Measurements from ENCODE around the gene RELA. TPM values are rescaled to one million over a fixed set of nuclear protein-coding genes. Genes with fewer than 3 reads are reported as not detected.

RELA gene
- total and polyA plus RNA-seq, 2 donors (not counting 1 experiment from before 2014, with no cell fraction given): 124 to 154 TPM

DNA sequence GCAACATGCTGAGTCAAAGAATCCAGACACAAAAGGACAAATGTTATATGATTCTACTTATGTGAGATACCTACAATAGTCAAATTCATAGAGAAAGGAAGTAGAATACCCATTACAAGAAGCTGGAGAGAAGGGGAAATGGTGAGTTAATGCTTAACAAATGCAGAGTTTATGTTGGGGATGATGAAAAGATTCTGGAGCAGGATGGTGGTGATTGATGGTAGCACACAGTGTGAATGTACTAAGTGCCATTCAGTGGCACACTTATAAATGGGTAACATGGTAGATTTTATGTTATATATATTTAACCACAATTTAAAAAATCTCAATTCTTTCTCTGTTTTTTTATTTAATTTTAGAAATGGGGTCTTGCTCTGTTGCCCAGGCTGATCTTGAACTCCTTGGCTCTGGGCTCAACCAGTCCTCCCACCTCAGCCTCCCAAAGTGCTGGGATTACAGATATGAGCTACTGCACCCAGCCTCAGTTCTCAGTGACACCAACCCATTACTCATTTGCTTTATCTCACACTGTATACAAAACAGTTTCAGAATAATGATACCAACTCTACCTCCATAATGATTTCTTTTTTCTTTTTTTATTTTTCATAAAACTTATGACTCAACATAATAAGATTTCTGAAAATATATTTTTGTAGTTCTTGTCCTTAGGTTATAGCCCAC is 9.6 kb upstream of the RELA start:
- no peaks in the 10 kb centered on the region for H3K27me3 ChIP-seq (replicated peaks in 1 of 4; ENCODE audit: control extremely low read depth in 1 of 4, control insufficient read depth in 3 of 4, insufficient read depth in 4 of 4, low read length in 3 of 4)
- no peak overlapping the region for H2AFZ ChIP-seq (ENCODE audit: insufficient read depth, low read depth, low read length, poor library complexity, severe bottlenecking)
- no peaks in the 10 kb centered on the region for H4K20me1 ChIP-seq (ENCODE audit: control insufficient read depth, insufficient read depth, low read length, poor library complexity, severe bottlenecking)
- H3K4me2 ChIP-seq (replicated peaks; ENCODE audit: low read depth, low read length, poor library complexity, severe bottlenecking): no peak overlapping the region
- CTCF ChIA-PET: interaction anchor here (1.0 kb wide), 1 partner anchor 46 kb away, joined by 3 read pairs; no protein-coding TSS in a partner anchor
- Mint-ChIP-seq H3K27me3 (no peaks in the 10 kb centered on the region), H3K4me3 (no peak overlapping the region), H3K27ac (no peak overlapping the region), H3K9me3 (ENCODE audit: insufficient read depth) (no peaks in the 10 kb centered on the region), H3K4me1 (no peaks in the 10 kb centered on the region)
- POLR2A ChIA-PET: no interaction called here
- no peak overlapping the region for H3K9ac ChIP-seq (ENCODE audit: low read length)
- no peaks in the 10 kb centered on the region for H3K4me1 ChIP-seq (ENCODE audit: control insufficient read depth in 2 of 2, insufficient read depth in 2 of 2, low read length in 2 of 2)
- DNase-seq (no peak), ATAC-seq (ENCODE audit: low read depth) (no peak)
- intact Hi-C loops (cut with micrococcal nuclease): no loop called here
- TF ChIP-seq, protein P1, sequence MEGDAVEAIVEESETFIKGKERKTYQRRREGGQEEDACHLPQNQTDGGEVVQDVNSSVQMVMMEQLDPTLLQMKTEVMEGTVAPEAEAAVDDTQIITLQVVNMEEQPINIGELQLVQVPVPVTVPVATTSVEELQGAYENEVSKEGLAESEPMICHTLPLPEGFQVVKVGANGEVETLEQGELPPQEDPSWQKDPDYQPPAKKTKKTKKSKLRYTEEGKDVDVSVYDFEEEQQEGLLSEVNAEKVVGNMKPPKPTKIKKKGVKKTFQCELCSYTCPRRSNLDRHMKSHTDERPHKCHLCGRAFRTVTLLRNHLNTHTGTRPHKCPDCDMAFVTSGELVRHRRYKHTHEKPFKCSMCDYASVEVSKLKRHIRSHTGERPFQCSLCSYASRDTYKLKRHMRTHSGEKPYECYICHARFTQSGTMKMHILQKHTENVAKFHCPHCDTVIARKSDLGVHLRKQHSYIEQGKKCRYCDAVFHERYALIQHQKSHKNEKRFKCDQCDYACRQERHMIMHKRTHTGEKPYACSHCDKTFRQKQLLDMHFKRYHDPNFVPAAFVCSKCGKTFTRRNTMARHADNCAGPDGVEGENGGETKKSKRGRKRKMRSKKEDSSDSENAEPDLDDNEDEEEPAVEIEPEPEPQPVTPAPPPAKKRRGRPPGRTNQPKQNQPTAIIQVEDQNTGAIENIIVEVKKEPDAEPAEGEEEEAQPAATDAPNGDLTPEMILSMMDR (IDR thresholded peaks at IDR 0.05): no peak
- no peak for TF ChIP-seq EZH2 (IDR thresholded peaks at IDR 0.05; ENCODE audit: borderline replicate concordance, insufficient read depth, low read depth, low read length, poor library complexity, severe bottlenecking)
- peaks cover 20% of the 10 kb centered on the region for H3K79me2 ChIP-seq (ENCODE audit: control insufficient read depth, insufficient read depth, low read length)
- H3K27ac ChIP-seq (ENCODE audit: low read length in 2 of 2): no peak overlapping the region
- no peaks in the 10 kb centered on the region for H3K9me3 ChIP-seq (ENCODE audit: control extremely low read depth in 1 of 3, control insufficient read depth in 2 of 3, insufficient read depth in 1 of 3, low read length in 2 of 3)
- no peak overlapping the region for H3K4me3 ChIP-seq (ENCODE audit: control extremely low read depth in 1 of 5, extremely low read depth in 1 of 5, insufficient read depth in 1 of 5, low read depth in 2 of 5, low read length in 4 of 5)
- no peaks in the 10 kb centered on the region for H3K36me3 ChIP-seq (replicated peaks in 1 of 2; ENCODE audit: control extremely low read depth in 1 of 2, control insufficient read depth in 1 of 2, extremely low read depth in 1 of 2, insufficient read depth in 2 of 2, low read length in 1 of 2)

DNA sequence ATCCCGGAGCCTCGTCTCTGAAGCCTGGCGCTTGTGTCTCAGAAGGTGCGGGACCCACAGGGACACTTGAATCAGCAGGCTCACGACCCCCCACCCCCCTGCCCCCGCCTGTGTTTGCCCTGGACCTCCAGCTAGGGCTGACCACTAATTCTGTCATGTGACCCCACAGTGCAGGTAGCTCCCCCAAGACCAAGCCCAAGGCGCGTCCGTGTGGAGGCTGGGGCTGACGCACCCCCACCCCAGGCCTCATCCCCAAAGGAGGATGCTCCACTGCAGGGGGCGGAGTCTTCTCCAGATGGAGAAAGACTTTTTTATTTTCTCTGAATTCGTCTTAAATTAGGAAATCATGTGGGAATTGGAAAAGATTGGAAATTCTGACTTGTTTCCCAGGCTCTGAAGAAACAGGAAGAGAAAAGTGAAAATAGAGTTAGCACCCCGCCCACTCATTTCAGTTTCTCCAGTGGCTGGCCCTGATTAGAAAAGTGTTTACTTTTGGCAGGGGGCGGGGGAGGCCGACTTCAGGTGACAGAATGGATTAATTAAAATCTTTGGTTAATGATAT is 1.0 kb upstream of the RELA start:
- peaks cover 31% of the 10 kb centered on the region for H3K4me1 Mint-ChIP-seq
- POLR2A ChIA-PET: interaction anchor here (0.6 to 4.5 kb wide), 11 partner anchors 11 to 649 kb away, joined by 3 to 56 read pairs (median 4); partner anchors contain the start of genes MAP3K11, PCNX3, SCYL1 and SIPA1
- Histone ChIP-seq H2AFZ (ENCODE audit: insufficient read depth, low read depth, low read length, poor library complexity, severe bottlenecking) (peak overlapping the region; percentile 74), H3K27ac (ENCODE audit: low read length in 2 of 2) (peak overlapping the region; percentile 97 to 100), H3K4me1 (ENCODE audit: control insufficient read depth in 2 of 2, insufficient read depth in 2 of 2, low read length in 2 of 2) (peaks cover 19 to 32% of the 10 kb centered on the region in 2 donors), H3K36me3 (replicated peaks in 1 of 2; ENCODE audit: control extremely low read depth in 1 of 2, control insufficient read depth in 1 of 2, extremely low read depth in 1 of 2, insufficient read depth in 2 of 2, low read length in 1 of 2) (peaks cover 0 to 33% of the 10 kb centered on the region in 2 experiments), H3K27me3 (replicated peaks in 1 of 4; ENCODE audit: control extremely low read depth in 1 of 4, control insufficient read depth in 3 of 4, insufficient read depth in 4 of 4, low read length in 3 of 4) (no peaks in the 10 kb centered on the region), H3K9me3 (ENCODE audit: control extremely low read depth in 1 of 3, control insufficient read depth in 2 of 3, insufficient read depth in 1 of 3, low read length in 2 of 3) (no peaks in the 10 kb centered on the region), H3K4me2 (replicated peaks; ENCODE audit: low read depth, low read length, poor library complexity, severe bottlenecking) (peak overlapping the region; percentile 84), H4K20me1 (ENCODE audit: control insufficient read depth, insufficient read depth, low read length, poor library complexity, severe bottlenecking) (peaks cover 35% of the 10 kb centered on the region), H3K9ac (ENCODE audit: low read length) (peak overlapping the region; percentile 99), H3K79me2 (ENCODE audit: control insufficient read depth, insufficient read depth, low read length) (peaks cover 58% of the 10 kb centered on the region), H3K4me3 (ENCODE audit: control extremely low read depth in 1 of 5, extremely low read depth in 1 of 5, insufficient read depth in 1 of 5, low read depth in 2 of 5, low read length in 4 of 5) (peak overlapping the region; percentile 71 to 99 (median 95))
- DNase-seq (peak; percentile 72), ATAC-seq (ENCODE audit: low read depth) (peak; percentile 9)
- no peaks in the 10 kb centered on the region for H3K27me3 Mint-ChIP-seq
- WGBS (ENCODE audit: insufficient coverage): 2% methylated on average over 10 of the region's 15 CpGs
- TF ChIP-seq, protein P1 (IDR thresholded peaks at IDR 0.05): no peak
- no peak for TF ChIP-seq EZH2 (IDR thresholded peaks at IDR 0.05; ENCODE audit: borderline replicate concordance, insufficient read depth, low read depth, low read length, poor library complexity, severe bottlenecking)
- H3K27ac Mint-ChIP-seq: peak overlapping the region; percentile 94
- H3K9me3 Mint-ChIP-seq (ENCODE audit: insufficient read depth): no peaks in the 10 kb centered on the region
- peak overlapping the region; percentile 89 for H3K4me3 Mint-ChIP-seq
- intact Hi-C loops (cut with micrococcal nuclease): loop anchor here (1.0 to 2.0 kb wide), 6 partner anchors 11 to 195 kb away; partner anchors contain the start of genes CFL1, PCNX3, SIPA1 and ZNRD2
- CTCF ChIA-PET: interaction anchor here (1.0 to 2.6 kb wide), 9 partner anchors 10 to 196 kb away, joined by 3 to 18 read pairs (median 4); partner anchors contain the start of genes KAT5, PCNX3 and SIPA1

Data from B cell (primary cell).